ENCODE data around the gene KRTAP10-4.
A peak's percentile ranks its signal among the peaks of the same experiment; 100 is the strongest.

The KRTAP10-4 gene

DNA sequence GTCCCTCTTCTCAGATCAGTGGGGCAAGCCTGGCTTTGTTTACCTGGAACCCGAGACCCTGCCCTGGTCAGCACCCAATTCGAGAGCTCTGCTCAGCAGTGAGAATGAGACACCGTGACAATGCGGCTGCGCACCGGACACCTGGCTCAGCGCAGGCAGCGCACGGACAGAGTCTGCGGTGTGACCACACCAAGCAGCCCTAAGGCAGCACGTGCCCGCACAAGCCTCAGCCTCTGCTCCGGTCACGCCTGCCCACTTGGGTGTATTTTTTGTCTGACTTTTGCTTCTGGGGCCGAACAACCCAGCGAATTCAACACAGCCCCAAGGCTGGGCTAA, 43.0 kb downstream of the KRTAP10-4 start:
- no peak for DNase-seq (ENCODE audit: low read depth in 2 of 2)

GRCh38 chr21:44617071-44617501, 43.6 kb downstream of the KRTAP10-4 start:
- no peak for DNase-seq (ENCODE audit: low read depth in 2 of 2)

DNA sequence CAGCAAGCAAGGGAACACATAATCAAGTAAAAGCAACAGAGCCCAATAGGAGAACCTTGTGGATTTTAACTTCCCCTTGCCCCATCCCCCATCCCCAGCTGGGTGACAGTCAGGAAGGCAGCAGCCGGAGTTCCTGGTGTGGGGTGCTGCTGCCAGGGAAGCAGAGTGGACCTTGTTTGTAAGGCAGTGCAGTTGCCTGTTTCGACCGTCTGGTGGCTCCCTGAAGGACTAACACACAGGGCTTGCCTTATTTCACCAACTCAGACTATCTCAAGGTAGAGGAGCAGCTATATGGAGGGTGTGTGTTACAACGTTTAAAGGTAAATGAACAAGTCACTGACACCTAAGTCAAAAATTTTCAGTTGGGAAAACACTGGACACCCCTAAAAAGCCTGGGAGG, 45.0 kb downstream of the KRTAP10-4 start:
- DNase-seq (ENCODE audit: low read depth in 2 of 2): no peak

DNA sequence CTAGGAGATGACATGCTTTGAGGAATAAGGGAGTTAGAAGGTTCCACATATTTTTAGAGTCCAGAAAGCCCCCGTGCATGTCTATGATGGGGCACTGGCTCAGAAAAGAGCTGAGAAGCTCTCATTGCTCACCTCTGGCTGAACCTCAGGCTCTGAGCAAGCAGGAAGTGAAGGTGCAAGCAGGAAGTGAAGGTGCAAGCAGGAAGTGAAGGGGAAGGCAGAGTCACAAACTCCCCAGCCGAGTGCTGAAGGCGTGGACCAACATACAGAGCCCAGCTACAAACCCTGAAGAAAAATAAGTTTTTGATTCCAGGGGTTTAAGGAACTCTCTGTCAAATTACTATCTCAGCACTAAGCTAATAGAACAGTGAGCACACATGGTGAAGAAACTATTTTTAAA, 45.4 kb downstream of the KRTAP10-4 start:
- DNase-seq (ENCODE audit: low read depth in 2 of 2): peak; percentile 32 to 33

DNA sequence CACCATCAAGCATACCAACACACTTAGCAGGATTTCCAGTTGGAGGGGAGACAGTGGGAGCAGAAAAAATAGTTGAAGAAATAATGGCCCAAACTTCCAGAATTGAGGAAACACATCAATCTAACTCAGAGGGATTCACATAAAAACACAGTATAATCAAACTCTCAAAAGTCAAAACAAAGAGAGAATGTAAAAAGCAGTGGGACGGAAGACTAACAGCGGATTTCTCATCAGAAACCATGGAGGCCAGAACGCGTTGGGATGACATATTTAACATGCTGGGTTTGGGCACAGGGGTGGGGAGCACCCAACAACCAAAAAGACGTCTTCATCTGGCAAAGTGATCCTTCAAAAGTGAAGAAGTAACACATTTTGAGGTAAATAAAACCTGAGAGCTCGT, 46.4 kb downstream of the KRTAP10-4 start:
- DNase-seq (ENCODE audit: low read depth in 2 of 2): no peak

- no peak for DNase-seq (ENCODE audit: low read depth in 2 of 2)
Observed at GRCh38 chr21:44623575-44623974, 50.0 kb downstream of the KRTAP10-4 start.
